Naive thymus-derived CD8-positive, alpha-beta T cell (primary cell): ENCODE measurements around the gene NUAK1. TPM values are rescaled to one million over a fixed set of nuclear protein-coding genes. Genes with fewer than 3 reads are reported as not detected.

Source experiments
- ATAC-seq, 2 donors: fragments of 150-1000 bp; cut with Tn5 transposase in 1 of 2; sonication (Bioruptor Pico), chemical (Tn5 transposase) in 1 of 2; 1 replicate in 1 of 2; 2 replicates in 1 of 2; pipeline ENCODE4 v1.10.0; 2021; ENCODE audit warnings: mild to moderate bottlenecking in 2 of 2, moderate library complexity in 2 of 2
- POLR2A ChIA-PET: fragments of 350-600 bp; sonication (Branson Sonifier 250); formaldehyde crosslinking; loops from one replicate; lab custom pipeline; 2021; ENCODE audit warnings: antibody characterized with exemption; lab: Charles Lee
- DNase-seq, 10 donors: peaks; one replicate each; pipeline versions ENCODE4 v3.0.0 to v3.0.0-alpha.2; 2020 to 2022
- H3K27ac Mint-ChIP-seq, 10 donors: one replicate each; pipeline ENCODE4 v1.8.0; 2020 to 2022; ENCODE audit warnings: mild to moderate bottlenecking in 10 of 10, mixed read lengths in 10 of 10, moderate library complexity in 4 of 10, inconsistent platforms in 1 of 10
- H3K27me3 Mint-ChIP-seq, 5 donors: one replicate each; pipeline ENCODE4 v1.8.0; 2021 to 2022; ENCODE audit warnings: mixed read lengths in 5 of 5
- H3K36me3 Mint-ChIP-seq, 3 donors: one replicate each; pipeline ENCODE4 v1.8.0; 2020 to 2022; ENCODE audit warnings: mixed read lengths in 3 of 3, mild to moderate bottlenecking in 2 of 3, inconsistent platforms in 1 of 3
- H3K4me1 Mint-ChIP-seq, 4 donors: one replicate each; pipeline ENCODE4 v1.8.0; 2021 to 2022; ENCODE audit warnings: mixed read lengths in 4 of 4
- H3K4me3 Mint-ChIP-seq, 10 donors: one replicate each; pipeline ENCODE4 v1.8.0; 2020 to 2022; ENCODE audit warnings: mild to moderate bottlenecking in 10 of 10, mixed read lengths in 10 of 10, moderate library complexity in 6 of 10, inconsistent platforms in 1 of 10
- H3K9me3 Mint-ChIP-seq, 9 donors: one replicate each; pipeline ENCODE4 v1.8.0; 2020 to 2022; ENCODE audit warnings: mixed read lengths in 9 of 9, mild to moderate bottlenecking in 3 of 9, inconsistent platforms in 1 of 9, moderate library complexity in 1 of 9
- polyA plus RNA-seq, 3 donors: library from polyadenylated mRNA; unstranded; fragments of 300-500 nt; fragmentation: Illumina TruSeq; gene quantifications; one replicate each; pipeline ENCODE4 v1.2.3, GENCODE V29; 2021
- total RNA-seq, 8 experiments: library from RNA in 2 of 8; stranded (reverse) in 2 of 8; gene quantifications; one replicate each; pipeline ENCODE4 v1.2.3 and lab custom pipeline; 2021 to 2026

Gene NUAK1
- total and polyA plus RNA-seq, 5 experiments from 2014 or later: 0.08 TPM; not detected in 4

- no peak overlapping the region for H3K4me3 Mint-ChIP-seq
- H3K27ac Mint-ChIP-seq: peak overlapping the region in 1 of 10 donors; percentile 9
- no peaks in the 10 kb centered on the region for H3K4me1 Mint-ChIP-seq
- ATAC-seq (no peak), DNase-seq (no peak)
- H3K27me3 Mint-ChIP-seq: peaks cover 9 to 20% (median 12%) of the 10 kb centered on the region in 5 donors
- H3K36me3 Mint-ChIP-seq: no peaks in the 10 kb centered on the region
- POLR2A ChIA-PET: no interaction called here
- H3K9me3 Mint-ChIP-seq: peaks cover 0 to 17% (median 7%) of the 10 kb centered on the region in 9 donors
These were observed 31.5 kb upstream of the NUAK1 start for GRCh38 chr12:106170285-106170684.

DNA sequence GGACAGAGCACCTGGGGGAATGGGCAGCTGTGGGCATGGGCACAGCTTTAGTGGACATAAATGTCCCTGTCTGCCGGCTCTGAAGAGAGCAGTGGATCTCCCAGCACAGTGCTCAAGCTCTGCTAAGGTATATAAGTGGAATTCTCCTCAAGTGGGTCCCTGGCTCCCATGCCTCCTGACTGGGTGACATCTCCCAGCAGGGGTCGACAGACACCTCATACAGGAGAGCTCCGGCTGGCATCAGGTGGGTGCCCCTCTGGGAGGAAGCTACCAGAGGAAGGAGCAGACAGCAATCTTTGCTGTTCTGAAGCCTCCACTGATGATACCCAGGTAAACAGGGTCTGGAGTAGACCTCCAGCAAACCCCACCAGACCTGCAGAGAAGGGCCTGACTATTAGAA is 25.0 kb upstream of the NUAK1 start:
- H3K9me3 Mint-ChIP-seq: peaks cover 2 to 16% (median 9%) of the 10 kb centered on the region in 9 donors
- ATAC-seq (no peak), DNase-seq (no peak)
- H3K4me3 Mint-ChIP-seq: no peak overlapping the region
- POLR2A ChIA-PET: no interaction called here
- H3K36me3 Mint-ChIP-seq: peaks cover 0 to 4% (median 0%) of the 10 kb centered on the region in 3 donors
- H3K27me3 Mint-ChIP-seq: peaks cover 18 to 66% (median 42%) of the 10 kb centered on the region in 5 donors
- H3K4me1 Mint-ChIP-seq: no peaks in the 10 kb centered on the region
- no peak overlapping the region for H3K27ac Mint-ChIP-seq

DNA sequence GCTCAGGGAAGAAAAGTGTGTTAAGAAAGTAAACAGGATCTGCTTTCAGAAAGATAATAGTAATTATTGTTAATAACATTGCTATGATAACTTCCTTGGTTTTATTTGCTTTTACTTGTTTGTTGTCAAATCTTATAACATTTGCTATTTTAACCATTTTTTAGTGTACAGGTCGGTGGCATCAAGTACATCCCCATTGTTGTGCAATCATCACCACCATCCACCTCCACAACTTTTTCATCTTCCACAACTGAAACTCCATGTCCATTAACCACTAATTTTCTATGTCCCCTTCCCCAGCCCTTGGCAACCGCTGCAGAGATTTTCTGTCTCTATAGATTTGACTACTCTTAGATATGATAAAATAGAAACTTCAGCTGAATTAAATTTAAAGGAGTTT is 22.7 kb upstream of the NUAK1 start:
- H3K27ac Mint-ChIP-seq: no peak overlapping the region

GRCh38 chr12:106160915-106161314 is 22.2 kb upstream of the NUAK1 start:
- no peak for DNase-seq
- H3K4me1 Mint-ChIP-seq: no peaks in the 10 kb centered on the region
- peaks cover 0 to 9% (median 0%) of the 10 kb centered on the region in 9 donors for H3K9me3 Mint-ChIP-seq
- H3K27ac Mint-ChIP-seq: no peak overlapping the region
- POLR2A ChIA-PET: no interaction called here
- no peak overlapping the region for H3K4me3 Mint-ChIP-seq
- no peak for ATAC-seq
- H3K36me3 Mint-ChIP-seq: peaks cover 0 to 4% (median 0%) of the 10 kb centered on the region in 3 donors
- peaks cover 18 to 56% (median 43%) of the 10 kb centered on the region in 5 donors for H3K27me3 Mint-ChIP-seq

More for the DNA sequence above, 22.7 kb upstream of the NUAK1 start:
- DNase-seq (no peak), ATAC-seq (no peak)
- peaks cover 0 to 4% (median 0%) of the 10 kb centered on the region in 3 donors for H3K36me3 Mint-ChIP-seq
- H3K27me3 Mint-ChIP-seq: peaks cover 15 to 62% (median 46%) of the 10 kb centered on the region in 5 donors
- H3K4me3 Mint-ChIP-seq: no peak overlapping the region
- POLR2A ChIA-PET: no interaction called here
- H3K4me1 Mint-ChIP-seq: no peaks in the 10 kb centered on the region
- H3K9me3 Mint-ChIP-seq: peaks cover 0 to 9% (median 0%) of the 10 kb centered on the region in 9 donors

GRCh38 chr12:106157802-106158201 is 19.0 kb upstream of the NUAK1 start:
- Mint-ChIP-seq H3K4me1 (no peaks in the 10 kb centered on the region), H3K4me3 (no peak overlapping the region), H3K27ac (no peak overlapping the region), H3K9me3 (peaks cover 0 to 9% (median 0%) of the 10 kb centered on the region in 9 donors), H3K27me3 (peaks cover 16 to 41% (median 36%) of the 10 kb centered on the region in 5 donors), H3K36me3 (peaks cover 0 to 4% (median 0%) of the 10 kb centered on the region in 3 donors)
- ATAC-seq (no peak), DNase-seq (no peak)
- POLR2A ChIA-PET: no interaction called here

- Mint-ChIP-seq H3K36me3 (no peaks in the 10 kb centered on the region), H3K27ac (no peak overlapping the region), H3K9me3 (no peaks in the 10 kb centered on the region), H3K4me1 (no peaks in the 10 kb centered on the region), H3K4me3 (no peak overlapping the region), H3K27me3 (peaks cover 13 to 30% (median 14%) of the 10 kb centered on the region in 5 donors)
- ATAC-seq (no peak), DNase-seq (no peak)
- POLR2A ChIA-PET: no interaction called here
These were observed 16.1 kb upstream of the NUAK1 start for GRCh38 chr12:106154751-106155273.

GRCh38 chr12:106152334-106152733 is 13.6 kb upstream of the NUAK1 start:
- Mint-ChIP-seq H3K9me3 (no peaks in the 10 kb centered on the region), H3K4me1 (no peaks in the 10 kb centered on the region), H3K36me3 (no peaks in the 10 kb centered on the region), H3K27me3 (peaks cover 13 to 25% (median 16%) of the 10 kb centered on the region in 5 donors), H3K27ac (no peak overlapping the region), H3K4me3 (no peak overlapping the region)
- POLR2A ChIA-PET: no interaction called here
- DNase-seq: no peak
- ATAC-seq: no peak

GRCh38 chr12:106150555-106150954 is 11.8 kb upstream of the NUAK1 start:
- DNase-seq: no peak
- ATAC-seq: no peak
- Mint-ChIP-seq H3K27ac (no peak overlapping the region), H3K9me3 (no peaks in the 10 kb centered on the region), H3K27me3 (peaks cover 15 to 31% (median 18%) of the 10 kb centered on the region in 5 donors), H3K4me3 (no peak overlapping the region), H3K36me3 (no peaks in the 10 kb centered on the region), H3K4me1 (no peaks in the 10 kb centered on the region)
- POLR2A ChIA-PET: no interaction called here

GRCh38 chr12:106149096-106149784 is 10.5 kb upstream of the NUAK1 start:
- Mint-ChIP-seq H3K4me3 (no peak overlapping the region), H3K36me3 (no peaks in the 10 kb centered on the region), H3K27ac (no peak overlapping the region), H3K9me3 (no peaks in the 10 kb centered on the region), H3K27me3 (peaks cover 18 to 34% (median 24%) of the 10 kb centered on the region in 5 donors), H3K4me1 (no peaks in the 10 kb centered on the region)
- DNase-seq (no peak), ATAC-seq (no peak)
- POLR2A ChIA-PET: no interaction called here

DNA sequence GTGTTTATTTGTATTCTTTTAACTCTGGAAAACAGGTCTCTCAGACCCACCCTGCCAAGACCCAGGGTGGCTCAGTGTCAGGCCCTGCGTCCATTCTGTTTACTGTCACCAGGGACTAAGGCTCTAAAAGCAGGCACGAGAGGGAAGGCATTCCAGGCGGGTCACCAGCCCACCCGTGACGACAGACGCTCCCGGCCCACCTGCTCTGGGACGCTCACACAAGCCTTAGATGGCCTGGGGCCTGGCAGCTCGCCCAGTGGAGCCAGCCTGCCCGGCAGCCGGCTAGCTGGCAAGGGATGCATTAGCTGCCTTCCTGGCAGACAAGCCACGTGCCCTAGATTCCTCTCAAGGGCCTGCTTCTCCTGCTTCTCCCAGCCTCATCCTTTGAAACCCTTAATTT is 9.2 kb upstream of the NUAK1 start:
- Mint-ChIP-seq H3K4me1 (no peaks in the 10 kb centered on the region), H3K4me3 (no peak overlapping the region), H3K9me3 (no peaks in the 10 kb centered on the region), H3K27me3 (peaks cover 15 to 29% (median 20%) of the 10 kb centered on the region in 5 donors), H3K27ac (no peak overlapping the region), H3K36me3 (no peaks in the 10 kb centered on the region)
- DNase-seq: no peak
- POLR2A ChIA-PET: no interaction called here
- no peak for ATAC-seq

DNA sequence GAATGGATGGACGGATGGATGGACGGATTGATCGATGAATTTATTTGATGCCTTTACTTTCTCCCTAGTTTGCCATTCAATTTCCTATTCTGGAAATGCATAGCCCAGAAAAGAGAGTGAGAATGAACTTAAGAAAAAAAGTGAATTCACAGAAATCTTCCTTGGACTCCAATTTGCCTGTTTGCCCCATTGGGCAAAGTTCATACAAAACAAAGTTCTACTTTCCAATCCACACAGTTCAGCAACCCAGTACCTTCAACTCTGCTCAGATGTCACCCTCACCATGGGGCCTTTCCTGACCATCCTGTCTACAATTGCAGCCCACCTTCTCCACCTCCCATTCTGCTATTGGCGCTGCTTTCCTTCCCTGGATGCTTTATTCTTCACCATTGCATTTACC is 8.2 kb upstream of the NUAK1 start:
- Mint-ChIP-seq H3K9me3 (no peaks in the 10 kb centered on the region), H3K27ac (no peak overlapping the region), H3K27me3 (peaks cover 17 to 32% (median 26%) of the 10 kb centered on the region in 5 donors), H3K4me3 (no peak overlapping the region), H3K36me3 (no peaks in the 10 kb centered on the region), H3K4me1 (no peaks in the 10 kb centered on the region)
- no peak for DNase-seq
- POLR2A ChIA-PET: no interaction called here
- ATAC-seq: no peak

DNA sequence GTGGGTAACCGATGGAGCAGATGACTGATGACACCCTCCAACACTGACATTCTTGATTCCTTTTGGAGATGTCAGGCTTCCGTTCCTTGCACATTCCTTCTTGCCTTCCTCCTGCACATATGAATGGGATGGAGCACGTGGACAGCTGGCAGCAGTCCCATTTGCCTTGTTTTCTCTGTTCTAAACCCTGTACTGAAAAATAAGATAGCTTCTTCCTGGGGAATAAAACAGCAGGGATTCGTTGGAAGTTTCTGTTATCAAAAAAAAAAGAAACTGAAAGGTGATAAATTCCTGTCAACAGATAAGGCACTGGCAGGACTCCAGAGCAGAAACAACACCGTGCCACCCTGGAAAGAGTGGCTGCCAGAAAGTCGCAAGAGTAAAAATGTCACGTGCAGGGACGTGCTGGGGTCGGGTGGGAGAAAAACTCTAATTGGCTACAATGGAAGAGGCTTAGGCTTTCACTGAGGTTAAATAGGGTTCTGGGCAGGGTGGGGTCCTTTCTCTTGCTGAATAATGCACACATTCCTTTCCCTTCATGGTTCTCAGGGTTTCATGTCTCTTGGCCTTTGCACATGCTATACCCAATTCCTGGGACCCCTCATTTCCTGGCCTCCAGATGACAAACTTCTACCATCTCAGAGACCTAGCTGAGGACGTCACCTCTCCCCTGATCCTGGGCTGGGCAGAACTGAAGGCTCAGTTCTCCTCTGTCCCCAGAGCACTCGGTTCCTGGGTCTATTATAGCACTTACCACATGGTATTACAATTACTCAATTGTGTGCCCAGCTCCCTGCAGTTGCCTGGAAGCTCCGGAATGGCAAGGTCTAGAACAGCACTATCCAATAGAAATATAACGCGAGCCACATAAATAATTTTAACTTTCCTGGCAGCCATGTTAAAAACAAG is 7.0 kb upstream of the NUAK1 start:
- DNase-seq (no peak), ATAC-seq (no peak)
- POLR2A ChIA-PET: no interaction called here
- Mint-ChIP-seq H3K27ac (no peak overlapping the region), H3K4me3 (no peak overlapping the region), H3K4me1 (no peaks in the 10 kb centered on the region), H3K27me3 (peaks cover 21 to 40% (median 38%) of the 10 kb centered on the region in 5 donors), H3K9me3 (peaks cover 0 to 2% (median 0%) of the 10 kb centered on the region in 9 donors), H3K36me3 (no peaks in the 10 kb centered on the region)

- Mint-ChIP-seq H3K4me3 (no peak overlapping the region), H3K27ac (no peak overlapping the region), H3K9me3 (peaks cover 0 to 2% (median 0%) of the 10 kb centered on the region in 9 donors), H3K36me3 (peaks cover 0 to 5% (median 5%) of the 10 kb centered on the region in 3 donors), H3K27me3 (peaks cover 30 to 48% (median 47%) of the 10 kb centered on the region in 5 donors), H3K4me1 (peaks cover 0 to 6% (median 2%) of the 10 kb centered on the region in 4 donors)
- POLR2A ChIA-PET: no interaction called here
- DNase-seq: no peak
- no peak for ATAC-seq
These were observed 6.1 kb upstream of the NUAK1 start for GRCh38 chr12:106144847-106145246.
